Activated gamma-delta T cell treated with Interleukin-2 at 50 U/mL for 16 hours (primary cell): Measurements from ENCODE around the gene NPPA.

Experiments
- DNase-seq: peaks from one replicate; pipeline ENCODE4 v3.0.0-alpha.2; 2020

NPPA gene

GRCh38 chr1:11841245-11842153 lies 6.1 kb downstream of the NPPA start:
- no peak for DNase-seq

- no peak for DNase-seq
Measured at GRCh38 chr1:11839727-11840705, 7.6 kb downstream of the NPPA start.

GRCh38 chr1:11838349-11839272 lies 9.0 kb downstream of the NPPA start:
- peak; percentile 67 for DNase-seq

- DNase-seq: no peak
Measured at GRCh38 chr1:11837767-11838348, 9.7 kb downstream of the NPPA start.

GRCh38 chr1:11836955-11837766 lies 10.4 kb downstream of the NPPA start:
- DNase-seq: no peak

GRCh38 chr1:11835441-11836225 lies 11.9 kb downstream of the NPPA start:
- no peak for DNase-seq

- no peak for DNase-seq
Measured at GRCh38 chr1:11833900-11834299, 13.7 kb downstream of the NPPA start.

GRCh38 chr1:11833497-11833896 lies 14.1 kb downstream of the NPPA start:
- no peak for DNase-seq

- no peak for DNase-seq
Measured at GRCh38 chr1:11831945-11832725, 15.4 kb downstream of the NPPA start.

GRCh38 chr1:11828511-11828910 lies 19.1 kb downstream of the NPPA start:
- no peak for DNase-seq

- no peak for DNase-seq
Measured at GRCh38 chr1:11826946-11827345, 20.6 kb downstream of the NPPA start.

GRCh38 chr1:11825131-11825530 lies 22.5 kb downstream of the NPPA start:
- DNase-seq: no peak

GRCh38 chr1:11823366-11824137 lies 24.0 kb downstream of the NPPA start:
- DNase-seq: no peak

GRCh38 chr1:11822091-11822490 lies 25.5 kb downstream of the NPPA start:
- DNase-seq: no peak

GRCh38 chr1:11817192-11817591 lies 30.4 kb downstream of the NPPA start:
- no peak for DNase-seq

- no peak for DNase-seq
Measured at GRCh38 chr1:11813021-11813420, 34.6 kb downstream of the NPPA start.

- DNase-seq: no peak
Measured at GRCh38 chr1:11807133-11807532, 40.5 kb downstream of the NPPA start.

GRCh38 chr1:11806307-11806936 lies 41.2 kb downstream of the NPPA start:
- DNase-seq: no peak
